Skeletal muscle tissue (tissue), 5 donors: ENCODE measurements around the gene KNTC1. TPM values are rescaled to one million over a fixed set of nuclear protein-coding genes. Genes with fewer than 3 reads are reported as not detected.

ENCODE experiments used
- H3K27ac ChIP-seq: one replicate; pipeline ENCODE4 v1.7.0; 2013; ENCODE audit warnings: mild to moderate bottlenecking, low read depth, low read length, inconsistent platforms
- H3K27me3 ChIP-seq, 3 donors: one replicate each; pipeline ENCODE4 v1.7.0; 2013; ENCODE audit warnings: low read length in 3 of 3; ENCODE audit not compliant: control insufficient read depth in 3 of 3, insufficient read depth in 3 of 3
- H3K36me3 ChIP-seq, 3 donors: one replicate each; pipeline ENCODE4 v1.7.0; 2013; ENCODE audit warnings: low read length in 3 of 3; ENCODE audit not compliant: control insufficient read depth in 3 of 3, insufficient read depth in 3 of 3
- H3K4me1 ChIP-seq, 3 donors: one replicate each; pipeline ENCODE4 v1.7.0; 2013; ENCODE audit warnings: low read length in 3 of 3, mild to moderate bottlenecking in 3 of 3; ENCODE audit not compliant: control insufficient read depth in 3 of 3, insufficient read depth in 3 of 3
- H3K4me3 ChIP-seq, 3 donors: one replicate each; pipeline ENCODE4 v1.7.0; 2013; ENCODE audit warnings: low read length in 3 of 3
- H3K9ac ChIP-seq, 3 donors: one replicate each; pipeline ENCODE4 v1.7.0; 2013; ENCODE audit warnings: low read length in 3 of 3, mild to moderate bottlenecking in 3 of 3, moderate library complexity in 2 of 3, low read depth in 1 of 3
- H3K9me3 ChIP-seq, 3 donors: one replicate each; pipeline ENCODE4 v1.7.0; 2013; ENCODE audit warnings: low read length in 3 of 3; ENCODE audit not compliant: control insufficient read depth in 3 of 3
- small RNA-seq: library from RNA; depleted of rRNA; stranded (forward); fragments of <200 nt; gene quantifications from one replicate; pipeline ENCODE3, GENCODE V24; 2014
- total RNA-seq: library from RNA; depleted of rRNA; stranded (reverse); fragments of >200 nt; gene quantifications from one replicate; pipeline ENCODE4 v1.2.3, GENCODE V29; 2014
- donor health status: Osteomylitis.

The KNTC1 gene
- total RNA-seq, 1 donor from 2014 or later: 18.8 TPM

- peaks cover 0 to 3% (median 0%) of the 10 kb centered on the region in 3 donors for H3K27me3 ChIP-seq
- H3K9ac ChIP-seq: no peak overlapping the region
- no peaks in the 10 kb centered on the region for H3K9me3 ChIP-seq
- H3K4me3 ChIP-seq: no peak overlapping the region
- no peaks in the 10 kb centered on the region for H3K4me1 ChIP-seq
- no peaks in the 10 kb centered on the region for H3K36me3 ChIP-seq
- H3K27ac ChIP-seq: no peak overlapping the region
Observed at GRCh38 chr12:122665349-122665748, 138.3 kb downstream of the KNTC1 start.

GRCh38 chr12:122665759-122666158, 138.7 kb downstream of the KNTC1 start:
- Histone ChIP-seq H3K27me3 (peaks cover 0 to 3% (median 0%) of the 10 kb centered on the region in 3 donors), H3K9ac (no peak overlapping the region), H3K9me3 (no peaks in the 10 kb centered on the region), H3K4me1 (no peaks in the 10 kb centered on the region), H3K36me3 (no peaks in the 10 kb centered on the region), H3K4me3 (no peak overlapping the region), H3K27ac (no peak overlapping the region)

GRCh38 chr12:122668268-122668667, 141.2 kb downstream of the KNTC1 start:
- Histone ChIP-seq H3K27me3 (peaks cover 0 to 3% (median 0%) of the 10 kb centered on the region in 3 donors), H3K36me3 (no peaks in the 10 kb centered on the region), H3K4me3 (no peak overlapping the region), H3K9me3 (no peaks in the 10 kb centered on the region), H3K27ac (no peak overlapping the region), H3K4me1 (no peaks in the 10 kb centered on the region), H3K9ac (no peak overlapping the region)

- Histone ChIP-seq H3K27ac (no peak overlapping the region), H3K9ac (no peak overlapping the region), H3K36me3 (no peaks in the 10 kb centered on the region), H3K4me3 (no peak overlapping the region), H3K9me3 (no peaks in the 10 kb centered on the region), H3K4me1 (no peaks in the 10 kb centered on the region), H3K27me3 (peaks cover 0 to 3% (median 0%) of the 10 kb centered on the region in 3 donors)
Observed at GRCh38 chr12:122669397-122670070, 142.5 kb downstream of the KNTC1 start.

- H3K4me3 ChIP-seq: no peak overlapping the region
- H3K4me1 ChIP-seq: no peaks in the 10 kb centered on the region
- no peaks in the 10 kb centered on the region for H3K9me3 ChIP-seq
- H3K36me3 ChIP-seq: no peaks in the 10 kb centered on the region
- no peak overlapping the region for H3K9ac ChIP-seq
- no peaks in the 10 kb centered on the region for H3K27me3 ChIP-seq
- no peak overlapping the region for H3K27ac ChIP-seq
Observed at GRCh38 chr12:122672515-122672914, 145.5 kb downstream of the KNTC1 start.

Small RNAs within 50 kb of the gene (small RNA-seq; reads per million reads assigned to genes)
- gene AC026333.1: not detected
- not detected for gene RF00411

Other genes starting within 250 kb of the KNTC1 start
- 21.9 TPM for gene CLIP1, start 104.6 kb upstream of the KNTC1 start, total RNA-seq
- gene ZCCHC8, start 26.3 kb upstream of the KNTC1 start, total RNA-seq: 23.5 TPM
- 37.1 TPM for gene RSRC2, start 313 bp upstream of the KNTC1 start, total RNA-seq
- 1.6 TPM for gene HCAR2, start 176.1 kb downstream of the KNTC1 start, total RNA-seq
- gene HCAR3, start 189.6 kb downstream of the KNTC1 start, total RNA-seq: not detected
- gene HCAR1, start 203.6 kb downstream of the KNTC1 start, total RNA-seq: 0.52 TPM
- gene DENR, start 225.6 kb downstream of the KNTC1 start, total RNA-seq: 25.1 TPM
- 2.6 TPM for gene CCDC62, start 247.3 kb downstream of the KNTC1 start, total RNA-seq